Liver (tissue), 9 donors: Measurements from ENCODE around the gene PTPN14. TPM values are rescaled to one million over a fixed set of nuclear protein-coding genes. Genes with fewer than 3 reads are reported as not detected.

ENCODE experiments used
- DNase-seq: peaks from one replicate; pipeline ENCODE4 v3.0.0-alpha.2; 2017; ENCODE audit warnings: low spot score
- H3K27ac ChIP-seq, 2 donors: one replicate each; pipeline ENCODE4 v1.7.0; 2013; ENCODE audit warnings: inconsistent platforms in 2 of 2, low read length in 2 of 2, control low read depth in 1 of 2, low read depth in 1 of 2, mild to moderate bottlenecking in 1 of 2
- H3K27me3 ChIP-seq, 4 donors: one replicate each; pipeline versions ENCODE4 v1.6.1 to v1.7.0; 2013; ENCODE audit warnings: low read length in 3 of 4, inconsistent platforms in 1 of 4, mild to moderate bottlenecking in 1 of 4, moderate library complexity in 1 of 4; ENCODE audit not compliant: control insufficient read depth in 4 of 4, insufficient read depth in 4 of 4
- H3K36me3 ChIP-seq, 4 donors: one replicate each; pipeline versions ENCODE4 v1.6.1 to v1.7.0; 2013; ENCODE audit warnings: low read length in 3 of 4, mild to moderate bottlenecking in 3 of 4, low read depth in 1 of 4, moderate library complexity in 1 of 4; ENCODE audit not compliant: control insufficient read depth in 4 of 4, insufficient read depth in 3 of 4
- H3K4me1 ChIP-seq, 4 donors: one replicate each; pipeline versions ENCODE4 v1.6.1 to v1.7.0; 2013; ENCODE audit warnings: low read length in 3 of 4, mild to moderate bottlenecking in 3 of 4, moderate library complexity in 1 of 4; ENCODE audit not compliant: control insufficient read depth in 4 of 4, insufficient read depth in 4 of 4
- H3K4me3 ChIP-seq, 3 donors: one replicate each; pipeline versions ENCODE4 v1.6.1 to v1.7.0; 2013; ENCODE audit warnings: low read length in 3 of 3, control low read depth in 1 of 3, low read depth in 1 of 3, mild to moderate bottlenecking in 1 of 3
- H3K9ac ChIP-seq, 2 donors: one replicate each; pipeline ENCODE4 v1.7.0; 2013; ENCODE audit warnings: low read length in 2 of 2, mild to moderate bottlenecking in 2 of 2, moderate library complexity in 2 of 2, control low read depth in 1 of 2, low read depth in 1 of 2
- H3K9me3 ChIP-seq, 4 donors: one replicate each; pipeline versions ENCODE4 v1.6.1 to v1.7.0; 2013; ENCODE audit warnings: low read length in 3 of 4; ENCODE audit not compliant: control insufficient read depth in 4 of 4
- ATF3 ChIP-seq: IDR thresholded peaks from 2 replicates; pipeline ENCODE4 v1.6.1; 2016; ENCODE audit warnings: antibody characterized with exemption
- CTCF ChIP-seq: fragments of 150-350 bp; IDR thresholded peaks from 2 replicates; pipeline ENCODE4 v1.5.1; 2017; ENCODE audit warnings: improper control_type of control experiment, low read depth, low read length; ENCODE audit not compliant: missing input control
- EGR1 ChIP-seq, 2 donors: IDR thresholded peaks; 2 replicates each; pipeline ENCODE4 v1.6.1; 2016 to 2018; ENCODE audit warnings: antibody characterized with exemption in 2 of 2, low read depth in 2 of 2
- FOXA1 ChIP-seq: IDR thresholded peaks from 2 replicates; pipeline ENCODE4 v1.6.1; 2016; ENCODE audit warnings: antibody characterized with exemption
- FOXA2 ChIP-seq: IDR thresholded peaks from 2 replicates; pipeline ENCODE4 v1.6.1; 2016; ENCODE audit warnings: antibody characterized with exemption
- GABPA ChIP-seq, 2 donors: IDR thresholded peaks in 1 of 2; conservative IDR thresholded peaks in 1 of 2; 2 replicates each; pipeline ENCODE4 v1.6.1; 2016; ENCODE audit warnings: antibody characterized with exemption in 2 of 2, mild to moderate bottlenecking in 1 of 2, moderate library complexity in 1 of 2
- HNF4G ChIP-seq: IDR thresholded peaks from 2 replicates; pipeline ENCODE4 v1.6.1; 2016; ENCODE audit warnings: antibody characterized with exemption
- JUND ChIP-seq, 2 donors: IDR thresholded peaks; 2 replicates each; pipeline ENCODE4 v1.6.1; 2016; ENCODE audit warnings: antibody characterized with exemption in 2 of 2
- MAX ChIP-seq: IDR thresholded peaks from 2 replicates; pipeline ENCODE4 v1.6.1; 2016; ENCODE audit warnings: antibody characterized with exemption
- RAD21 ChIP-seq, 2 donors: IDR thresholded peaks; 2 replicates each; pipeline ENCODE4 v1.6.1; 2016; ENCODE audit warnings: antibody characterized with exemption in 2 of 2, mild to moderate bottlenecking in 2 of 2
- REST ChIP-seq: IDR thresholded peaks from 2 replicates; pipeline ENCODE4 v1.6.1; 2016; ENCODE audit warnings: antibody characterized with exemption, mild to moderate bottlenecking
- RXRA ChIP-seq, 2 donors: IDR thresholded peaks; 2 replicates each; pipeline ENCODE4 v1.6.1; 2017 to 2018; ENCODE audit warnings: antibody characterized with exemption in 2 of 2, mild to moderate bottlenecking in 1 of 2
- SP1 ChIP-seq: IDR thresholded peaks from 2 replicates; pipeline ENCODE4 v1.6.1; 2018; ENCODE audit warnings: antibody characterized with exemption, mild to moderate bottlenecking
- TAF1 ChIP-seq: conservative IDR thresholded peaks from 2 replicates; pipeline ENCODE4 v1.6.1; 2016; ENCODE audit warnings: antibody characterized with exemption, mild to moderate bottlenecking
- YY1 ChIP-seq: IDR thresholded peaks from 2 replicates; pipeline ENCODE4 v1.6.1; 2016; ENCODE audit warnings: antibody characterized with exemption, mild to moderate bottlenecking
- ZBTB33 ChIP-seq: IDR thresholded peaks from 2 replicates; pipeline ENCODE4 v1.6.1; 2016; ENCODE audit warnings: antibody characterized with exemption
- WGBS: extraction: QIAGEN DNeasy Blood & Tissue Kit; methylation state at CpG from one replicate; pipeline ENCODE4 v1.1.7; 2013; 5-methylcytosine and 5-hydroxymethylcytosine counted together
- polyA plus RNA-seq, 2 donors: library from polyadenylated mRNA; stranded (reverse) in 1 of 2; unstranded in 1 of 2; fragments of 200-250 nt in 1 of 2; fragments of >200 nt in 1 of 2; fragmentation: Nextera tagmentation in 1 of 2; extraction: Ambion mirVana in 1 of 2; gene quantifications; one replicate each; pipeline versions ENCODE4 v1.2.1 to v1.2.3, GENCODE V29; 2013 to 2015
- total RNA-seq, 2 donors: library from RNA; depleted of rRNA; stranded (reverse); fragments of >200 nt; gene quantifications; one replicate each; pipeline ENCODE4 v1.2.3, GENCODE V29; 2014
- donor health status: healthy.
- donor health status: healthy.
- donor health status: healthy.
- donor health status: healthy.
- donor health status: healthy.

PTPN14 gene
- total and polyA plus RNA-seq, 4 donors = 0.54 to 3.2 (median 1.5) TPM

GRCh38 chr1:214540324-214540723, 11.1 kb downstream of the PTPN14 start:
- no peaks in the 10 kb centered on the region for H3K36me3 ChIP-seq
- H3K4me1 ChIP-seq = no peaks in the 10 kb centered on the region
- peaks cover 0 to 5% (median 0%) of the 10 kb centered on the region in 4 donors for H3K27me3 ChIP-seq
- H3K27ac ChIP-seq = no peak overlapping the region
- H3K9me3 ChIP-seq = no peaks in the 10 kb centered on the region
- H3K9ac ChIP-seq = no peak overlapping the region
- WGBS = 84% methylated on average over 5 of the region's 5 CpGs
- DNase-seq = no peak
- no peak for TF ChIP-seq FOXA2
- no peak overlapping the region for H3K4me3 ChIP-seq

- DNase-seq = no peak
- no peak for TF ChIP-seq SP1
- TF ChIP-seq ZBTB33 = no peak
- TF ChIP-seq CTCF = no peak
- TF ChIP-seq TAF1 = no peak
- TF ChIP-seq HNF4G = no peak
- no peak for TF ChIP-seq ATF3
- TF ChIP-seq RAD21 (IDR thresholded peaks at IDR 0.05) = no peak
- TF ChIP-seq YY1 = no peak
- no peak for TF ChIP-seq FOXA1
- Histone ChIP-seq H3K27me3 (peaks cover 0 to 5% (median 0%) of the 10 kb centered on the region in 4 donors), H3K9ac (no peak overlapping the region), H3K4me3 (no peak overlapping the region), H3K27ac (no peak overlapping the region), H3K9me3 (no peaks in the 10 kb centered on the region), H3K36me3 (no peaks in the 10 kb centered on the region), H3K4me1 (no peaks in the 10 kb centered on the region)
- WGBS = 79% methylated on average over 3 of the region's 3 CpGs
Measured at GRCh38 chr1:214538496-214538895, 12.9 kb downstream of the PTPN14 start.

- 86% methylated on average over 4 of the region's 4 CpGs for WGBS
- DNase-seq = no peak
- no peaks in the 10 kb centered on the region for H3K9me3 ChIP-seq
- H3K36me3 ChIP-seq = no peaks in the 10 kb centered on the region
- H3K4me1 ChIP-seq = no peaks in the 10 kb centered on the region
- H3K4me3 ChIP-seq = no peak overlapping the region
- H3K9ac ChIP-seq = no peak overlapping the region
- peaks cover 0 to 5% (median 0%) of the 10 kb centered on the region in 4 donors for H3K27me3 ChIP-seq
- H3K27ac ChIP-seq = no peak overlapping the region
- TF ChIP-seq TAF1 (no peak), RAD21 (IDR thresholded peaks at IDR 0.05) (no peak), CTCF (no peak), EGR1 (IDR thresholded peaks at IDR 0.05; ENCODE audit: low read depth in 2 of 2) (no peak), GABPA (IDR thresholded peaks at IDR 0.05 in 1 of 2, conservative IDR thresholded peaks at IDR 0.05 in 1 of 2) (no peak), YY1 (no peak), REST (no peak), JUND (IDR thresholded peaks at IDR 0.05) (no peak), MAX (no peak), RXRA (IDR thresholded peaks at IDR 0.05) (no peak), FOXA2 (no peak), SP1 (no peak), ATF3 (no peak), HNF4G (no peak)
Measured at GRCh38 chr1:214537872-214538473, 13.4 kb downstream of the PTPN14 start.
